EH (cell line): ENCODE data around the gene ZNF468.
A peak's percentile ranks its signal among the peaks of the same experiment; 100 is the strongest.
"Not testable (repeated sequence)": the region's sequence is repeated elsewhere in the genome, so short reads cannot be mapped to it uniquely, and the experiment has no call there.

Source experiments
- DNase-seq: peaks from one replicate; pipeline ENCODE4 v3.0.0-alpha.2; 2015; ENCODE audit warnings: low read depth

ZNF468 gene

GRCh38 chr19:52857378-52858191 lies at the start of gene ZNF468:
ZNF468 (minus strand) TSS chr19:52857619; CDS start chr19:52854272, 3,347 bp downstream.
- peak; percentile 73 for DNase-seq

DNA sequence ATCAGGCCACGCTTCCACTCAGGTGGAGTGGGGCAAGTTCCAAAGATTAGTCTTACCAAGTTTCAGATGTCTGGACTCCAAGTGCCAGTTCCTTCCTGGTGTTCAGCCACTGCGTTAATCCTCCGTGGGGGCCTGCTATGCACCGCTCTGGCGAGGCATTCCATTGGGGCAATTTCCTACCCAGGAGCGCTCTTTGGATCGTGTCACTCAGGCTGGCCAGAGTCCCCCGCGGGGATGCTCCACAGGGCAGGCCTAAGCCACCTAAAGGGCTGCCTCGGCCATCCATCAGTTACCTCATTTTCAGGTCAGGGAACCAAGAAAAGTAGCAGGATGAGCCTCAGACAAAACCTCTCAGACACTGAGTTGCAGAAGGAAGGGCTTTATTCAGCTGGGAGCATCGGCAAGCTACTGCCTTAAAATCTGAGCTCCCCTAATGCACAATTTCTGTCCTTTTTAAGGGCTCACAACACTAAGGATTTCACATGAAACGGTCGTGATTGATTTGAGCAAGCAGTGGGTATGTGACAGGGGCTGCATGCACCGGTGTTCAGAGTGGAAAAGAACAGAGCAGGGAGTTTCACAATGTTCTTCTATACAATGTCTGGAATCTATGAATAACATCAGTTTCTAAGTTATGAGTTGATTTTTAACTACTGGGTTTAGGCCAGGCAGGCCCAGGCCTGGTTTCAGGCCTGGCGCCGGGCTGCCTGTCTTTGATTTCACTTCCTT lies 46.8 kb upstream of the ZNF468 start:
- DNase-seq, result not testable (repeated sequence)

DNA sequence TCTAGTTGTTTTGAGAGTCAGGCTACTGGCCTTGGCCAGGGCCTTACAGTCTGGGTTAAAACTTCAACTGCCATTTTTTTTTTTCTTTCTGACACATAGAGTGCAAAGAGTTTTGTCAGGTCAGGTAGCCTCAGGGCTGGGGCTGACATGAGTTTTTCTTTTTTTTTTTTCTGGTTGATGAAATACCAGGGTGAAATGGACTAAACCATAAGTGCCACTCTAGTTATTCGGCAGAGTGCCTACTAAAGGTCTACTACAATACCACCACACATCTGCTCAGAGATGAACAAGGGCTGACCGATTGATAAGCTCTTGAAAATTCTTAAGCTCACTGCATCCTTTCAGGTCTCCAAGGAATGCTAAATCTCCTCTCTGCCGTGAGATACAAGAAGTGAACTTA lies 44.4 kb upstream of the ZNF468 start:
- DNase-seq, result no peak

DNA sequence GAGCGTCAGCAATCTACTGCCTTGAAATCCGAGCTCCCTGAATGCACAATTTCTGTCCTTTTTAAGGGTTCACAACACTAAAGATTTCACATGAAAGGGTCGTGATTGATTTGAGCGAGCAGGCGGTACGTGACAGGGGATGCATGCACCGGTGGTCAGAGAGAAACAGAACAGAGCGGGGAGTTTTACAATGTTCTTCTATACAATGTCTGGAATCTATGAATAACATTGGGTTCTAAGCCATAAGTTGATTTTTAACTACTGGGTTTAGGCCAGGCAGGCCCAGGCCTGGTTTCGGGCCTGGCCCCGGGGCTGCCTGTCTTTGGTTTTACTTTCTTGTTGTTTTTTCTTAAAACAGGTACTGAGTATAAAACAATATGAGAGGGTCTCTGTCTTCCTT lies 41.2 kb upstream of the ZNF468 start:
- DNase-seq, result not testable (repeated sequence)

DNA sequence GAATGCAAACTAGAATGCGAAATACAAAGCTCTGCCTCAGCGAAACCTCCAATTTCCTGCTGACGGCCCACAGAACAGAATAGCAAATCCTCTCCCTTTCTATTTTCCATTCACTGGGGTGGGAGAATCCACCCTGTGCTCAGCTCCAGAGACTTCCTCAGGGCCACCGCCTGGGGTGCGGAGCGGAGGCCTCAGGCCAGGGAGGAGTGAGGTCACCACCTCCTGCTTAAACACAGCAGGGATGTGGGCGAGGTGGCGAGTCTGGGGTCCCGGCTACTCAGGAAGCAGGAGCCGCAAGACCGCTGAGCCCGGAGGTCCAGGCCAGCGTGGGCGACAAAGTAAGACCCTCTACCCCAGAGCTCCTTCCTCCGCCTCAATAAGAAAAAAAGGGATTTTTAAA lies 40.7 kb upstream of the ZNF468 start:
- DNase-seq, result no peak

GRCh38 chr19:52897138-52897935 lies 39.9 kb upstream of the ZNF468 start, which contains the start of gene ZNF320:
ZNF320 (minus strand) TSS chr19:52897635; CDS start chr19:52890255, 7,380 bp downstream.
- peak; percentile 93 for DNase-seq

GRCh38 chr19:52896431-52897137 lies 39.2 kb upstream of the ZNF468 start:
- DNase-seq, result peak; percentile 24

GRCh38 chr19:52891336-52891735 lies 33.9 kb upstream of the ZNF468 start:
- no peak for DNase-seq

DNA sequence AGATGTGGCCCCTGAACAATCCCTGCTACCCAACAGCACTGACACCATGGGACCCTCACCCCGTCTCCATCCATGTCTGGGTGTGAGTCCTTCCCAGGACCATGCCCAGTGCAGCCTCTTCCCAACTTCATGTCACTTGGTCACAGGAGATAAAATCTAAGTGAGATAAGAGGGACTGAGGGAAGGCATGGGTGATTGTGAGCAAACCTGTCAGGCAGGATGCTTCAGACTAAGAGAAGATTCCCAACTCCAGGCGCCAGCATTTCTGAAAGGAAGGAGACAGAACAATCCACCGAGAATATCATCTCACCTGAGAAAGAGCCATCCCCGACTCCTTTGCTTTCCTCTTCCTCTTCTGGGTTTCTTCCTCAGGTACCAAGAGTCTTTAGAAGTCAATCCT lies 32.5 kb upstream of the ZNF468 start:
- DNase-seq, result no peak

DNA sequence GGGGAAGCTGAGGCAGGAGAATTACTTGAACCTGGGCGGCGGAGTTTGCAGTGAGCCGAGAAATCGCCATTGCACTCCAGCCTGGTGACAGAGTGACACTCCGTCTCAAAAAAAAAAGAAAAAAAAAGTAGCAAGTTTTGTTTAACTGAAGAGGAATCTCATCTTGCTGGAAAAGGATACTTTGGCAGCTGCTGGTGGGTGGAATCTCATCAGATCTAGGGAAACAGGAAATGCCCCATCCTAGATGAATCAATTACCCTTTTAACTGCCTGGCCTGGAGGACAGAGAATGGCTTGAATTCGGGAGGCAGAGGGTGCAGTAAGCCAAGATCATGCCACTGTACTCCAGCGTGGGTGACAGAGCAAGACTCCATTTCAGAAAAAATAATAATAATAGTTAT lies 31.7 kb upstream of the ZNF468 start:
- DNase-seq, result no peak

- DNase-seq, result no peak
These were observed 23.5 kb upstream of the ZNF468 start for GRCh38 chr19:52880895-52881389.

DNA sequence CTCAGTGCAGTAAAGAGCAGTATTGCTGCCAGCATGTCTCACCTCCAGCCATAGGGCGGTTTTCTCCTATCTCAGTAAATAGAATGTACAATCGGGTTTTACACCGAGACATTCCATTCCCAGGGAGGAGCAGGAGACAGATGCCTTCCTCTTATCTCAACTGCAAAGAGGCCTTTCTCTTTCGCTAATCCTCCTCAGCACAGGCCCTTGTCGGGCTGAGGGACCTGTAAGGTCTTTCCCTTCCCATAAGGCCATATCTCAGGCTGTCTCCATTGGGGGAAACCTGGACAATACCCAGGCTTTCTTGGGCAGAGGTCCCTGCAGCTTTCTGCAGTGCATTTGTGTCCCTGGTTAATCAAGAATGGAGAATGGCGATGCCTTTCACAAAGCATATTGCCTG lies 15.6 kb upstream of the ZNF468 start:
- not testable (repeated sequence) for DNase-seq

DNA sequence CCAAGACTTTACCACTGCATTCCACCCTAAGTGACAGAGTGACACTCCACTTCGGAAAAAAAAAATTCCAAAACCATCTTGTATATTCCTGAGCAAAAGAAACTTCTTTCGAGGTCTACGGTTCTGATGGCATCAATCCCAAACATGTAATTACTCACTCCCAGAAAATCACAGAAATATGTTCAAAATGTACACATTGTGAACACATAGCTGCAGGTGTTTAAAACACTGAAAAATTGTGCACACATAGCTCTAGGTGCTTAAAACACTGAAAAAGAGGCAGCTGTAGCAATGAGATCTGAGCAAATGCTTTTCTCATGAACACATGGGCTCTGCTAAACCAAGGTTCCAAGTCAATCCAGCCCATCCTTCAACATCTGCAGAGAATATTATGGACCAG lies 14.0 kb upstream of the ZNF468 start:
- no peak for DNase-seq

- not testable (repeated sequence) for DNase-seq
These were observed 10.6 kb upstream of the ZNF468 start for GRCh38 chr19:52868031-52868430.

GRCh38 chr19:52856540-52857377 lies 660 bp downstream of the ZNF468 start:
- peak; percentile 19 for DNase-seq

DNA sequence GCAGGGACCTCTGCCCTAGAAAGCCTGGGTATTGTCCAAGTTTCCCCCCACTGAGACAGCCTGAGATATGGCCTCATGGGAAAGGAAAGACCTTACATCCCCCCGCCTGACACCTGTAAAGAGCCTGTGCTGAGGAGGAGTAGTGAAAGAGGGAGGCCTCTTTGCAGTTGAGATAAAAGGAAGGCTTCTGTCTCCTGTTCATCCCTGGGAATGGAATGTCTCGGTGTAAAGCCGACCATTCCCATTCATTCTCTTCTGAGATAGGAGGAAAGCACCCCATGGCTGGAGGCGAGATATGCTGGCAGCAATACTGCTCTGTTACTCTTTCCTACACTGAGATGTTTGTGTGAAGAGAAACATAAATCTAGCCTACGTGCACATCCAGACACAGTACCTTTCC lies 10.1 kb downstream of the ZNF468 start:
- DNase-seq, result not testable (repeated sequence)

DNA sequence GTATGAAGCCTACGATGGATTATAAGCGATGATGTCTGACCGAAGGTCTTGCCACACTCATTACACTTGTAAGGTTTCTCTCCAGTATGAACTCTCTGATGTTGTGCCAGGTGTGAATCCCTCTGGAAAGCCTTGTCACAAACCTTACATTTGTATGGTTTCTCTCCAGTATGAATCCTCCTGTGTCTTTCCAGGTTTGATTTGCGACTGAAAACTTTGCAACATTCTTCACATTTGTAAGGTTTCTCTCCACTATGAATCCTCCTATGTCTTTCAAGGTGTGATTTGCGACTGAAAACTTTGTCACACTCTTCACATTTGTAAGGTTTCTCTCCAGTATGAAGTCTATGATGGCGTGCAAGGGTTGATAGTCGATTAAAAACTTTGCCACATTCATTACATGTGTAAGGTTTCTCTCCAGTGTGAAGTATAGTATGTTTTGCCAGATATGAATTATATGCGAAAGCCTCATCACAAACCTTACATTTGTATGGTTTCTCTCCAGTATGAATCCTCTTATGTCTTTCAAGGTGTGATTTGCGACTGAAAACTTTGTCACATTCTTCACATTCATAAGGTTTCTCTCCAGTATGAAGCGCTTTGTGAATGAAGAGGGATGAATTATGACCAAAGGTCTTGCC lies 16.5 kb downstream of the ZNF468 start:
- not testable (repeated sequence) for DNase-seq

- not testable (repeated sequence) for DNase-seq
These were observed 23.1 kb downstream of the ZNF468 start for GRCh38 chr19:52834289-52834688.

GRCh38 chr19:52833541-52833940 lies 23.9 kb downstream of the ZNF468 start:
- not testable (repeated sequence) for DNase-seq

GRCh38 chr19:52829866-52830265 lies 27.6 kb downstream of the ZNF468 start:
- DNase-seq, result not testable (repeated sequence)
